ENCODE data around the gene MT1B.
A peak's percentile ranks its signal among the peaks of the same experiment; 100 is the strongest.
"Not testable (repeated sequence)": the region's sequence is repeated elsewhere in the genome, so short reads cannot be mapped to it uniquely, and the experiment has no call there.

Gene MT1B

DNA sequence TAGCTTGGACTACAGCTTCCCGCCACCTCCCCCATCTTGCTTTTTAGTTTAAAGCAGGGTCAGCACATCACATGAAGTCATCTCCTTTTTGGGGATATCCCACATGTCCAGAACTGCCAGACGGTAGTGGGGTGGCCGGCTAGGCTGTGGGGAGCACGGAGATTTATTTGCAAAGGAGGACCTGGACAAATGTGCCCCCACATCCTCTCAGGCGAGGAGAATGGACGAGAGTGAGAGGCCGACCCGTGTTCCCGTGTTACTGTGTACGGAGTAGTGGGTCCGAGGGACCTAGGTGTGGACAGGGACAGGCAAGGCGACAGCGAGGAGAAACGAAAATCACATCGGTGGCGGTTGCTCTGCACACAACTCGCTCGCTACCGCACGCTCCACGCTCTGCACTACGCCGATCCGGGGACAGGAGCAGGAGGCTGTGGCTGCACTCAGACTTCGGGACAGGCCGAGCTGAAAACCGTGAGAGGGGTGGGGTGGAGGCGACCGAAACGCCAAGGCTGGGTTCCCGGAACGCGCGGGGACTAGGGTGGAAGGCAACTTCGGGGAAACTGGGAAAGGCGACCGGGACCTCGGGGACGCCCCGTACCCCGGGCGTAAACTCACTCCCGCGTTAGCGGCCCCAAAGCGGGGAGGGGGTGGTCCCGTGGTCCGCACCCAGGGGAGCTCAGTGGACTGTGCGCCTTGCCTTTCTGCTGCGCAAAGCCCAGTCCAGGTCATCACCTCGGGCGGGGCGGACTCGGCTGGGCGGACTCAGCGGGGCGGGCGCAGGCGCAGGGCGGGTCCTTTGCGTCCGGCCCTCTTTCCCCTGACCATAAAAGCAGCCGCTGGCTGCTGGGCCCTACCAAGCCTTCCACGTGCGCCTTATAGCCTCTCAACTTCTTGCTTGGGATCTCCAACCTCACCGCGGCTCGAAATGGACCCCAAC lies 13.6 kb upstream of the MT1B start, which contains the start of gene MT1A:
MT1A (plus strand) TSS at position 853 of the 937 bp plus-strand sequence; CDS start at position 926, 73 bp downstream.
- peak; percentile 57 for DNase-seq (ENCODE audit: low read depth)

DNA sequence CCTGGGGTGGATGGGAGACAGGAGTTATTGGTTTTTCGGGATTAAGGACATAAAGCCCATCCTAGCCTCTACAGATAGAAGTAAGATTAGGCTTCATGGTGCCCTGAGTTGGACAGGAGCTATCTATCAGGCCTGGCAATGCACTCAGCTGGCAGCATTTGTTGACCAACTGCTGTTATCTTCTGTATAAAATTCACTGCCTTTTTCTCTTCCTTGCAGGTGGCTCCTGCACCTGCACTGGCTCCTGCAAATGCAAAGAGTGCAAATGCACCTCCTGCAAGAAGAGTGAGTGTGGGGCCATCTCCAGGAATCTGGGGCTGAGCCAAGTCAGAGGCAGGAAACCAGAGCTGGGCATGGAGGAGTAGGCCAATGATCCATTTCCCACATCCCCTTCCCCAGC lies 12.6 kb upstream of the MT1B start:
- no peak for DNase-seq (ENCODE audit: low read depth)

DNA sequence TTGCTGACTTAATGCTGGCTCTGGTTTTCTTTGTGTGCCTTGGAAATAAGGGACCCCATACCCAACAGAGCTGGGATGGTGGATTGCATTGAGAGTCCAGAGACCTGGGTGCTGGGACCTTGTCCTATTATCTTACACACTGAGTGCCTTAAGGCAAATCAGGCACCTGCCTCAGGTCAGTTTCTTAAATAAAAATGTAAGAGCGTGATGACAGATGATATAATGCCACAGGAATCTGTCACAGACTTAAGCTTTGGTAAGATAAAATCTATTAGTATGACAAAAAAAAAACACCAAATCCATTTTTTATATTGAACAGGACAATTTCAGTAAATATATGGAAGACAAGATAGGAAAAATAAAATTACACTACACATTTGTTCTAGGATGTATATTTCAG lies 11.6 kb upstream of the MT1B start:
- no peak for DNase-seq (ENCODE audit: low read depth)

DNA sequence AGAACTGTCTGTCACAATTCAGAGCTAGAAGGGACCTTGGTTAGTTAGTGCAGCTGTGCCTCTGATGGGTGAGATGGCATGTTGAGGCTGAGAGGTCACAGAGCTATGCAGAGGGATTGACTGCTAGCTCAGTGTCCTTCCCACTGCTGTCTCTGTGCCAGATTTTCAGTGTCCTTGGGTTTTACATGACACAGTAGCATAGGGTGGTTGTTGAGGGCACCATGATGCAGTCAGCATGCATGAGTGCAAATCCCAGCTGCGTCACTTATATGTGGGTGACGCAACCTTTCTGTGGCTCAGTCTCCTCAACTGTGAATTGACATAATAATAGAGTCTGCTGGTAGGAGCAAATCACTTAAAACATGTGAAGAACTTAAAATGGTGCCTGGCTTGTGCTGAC lies 10.5 kb upstream of the MT1B start:
- DNase-seq (ENCODE audit: low read depth): no peak

DNA sequence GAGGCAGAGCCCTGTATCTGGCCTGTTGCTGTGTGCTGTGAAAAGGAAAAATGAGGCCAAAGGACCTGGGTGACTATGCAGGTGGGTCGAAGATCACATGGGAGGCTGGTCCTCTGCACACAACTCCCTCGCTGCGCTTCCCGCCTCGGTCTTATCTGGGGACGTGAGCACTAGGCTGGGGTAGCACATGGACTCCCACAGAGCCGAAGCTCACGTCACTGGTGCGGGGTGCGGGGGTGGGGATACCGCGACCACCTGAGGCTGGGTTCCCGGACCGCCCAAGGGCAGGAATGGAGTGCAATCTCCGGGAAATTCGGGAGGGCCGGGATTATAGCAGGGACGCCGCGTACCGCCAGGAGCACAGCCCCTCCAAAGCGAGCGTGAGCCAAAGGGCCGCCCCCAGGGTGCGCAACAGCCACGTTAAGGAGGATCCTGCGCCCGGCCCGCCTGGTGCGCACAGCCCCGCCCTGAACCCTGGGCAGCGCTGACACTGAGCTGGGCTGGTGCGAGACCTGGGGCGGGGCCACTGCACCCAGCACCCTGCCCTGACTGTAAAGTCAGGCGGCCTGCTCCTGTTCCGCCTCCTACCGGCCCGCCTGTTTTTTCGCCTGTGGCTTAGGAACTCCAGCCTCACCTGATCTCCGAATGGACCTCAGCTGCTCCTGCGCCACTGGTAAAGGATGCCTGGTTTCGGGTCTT lies 8.5 kb upstream of the MT1B start:
- DNase-seq (ENCODE audit: low read depth): peak; percentile 58

DNA sequence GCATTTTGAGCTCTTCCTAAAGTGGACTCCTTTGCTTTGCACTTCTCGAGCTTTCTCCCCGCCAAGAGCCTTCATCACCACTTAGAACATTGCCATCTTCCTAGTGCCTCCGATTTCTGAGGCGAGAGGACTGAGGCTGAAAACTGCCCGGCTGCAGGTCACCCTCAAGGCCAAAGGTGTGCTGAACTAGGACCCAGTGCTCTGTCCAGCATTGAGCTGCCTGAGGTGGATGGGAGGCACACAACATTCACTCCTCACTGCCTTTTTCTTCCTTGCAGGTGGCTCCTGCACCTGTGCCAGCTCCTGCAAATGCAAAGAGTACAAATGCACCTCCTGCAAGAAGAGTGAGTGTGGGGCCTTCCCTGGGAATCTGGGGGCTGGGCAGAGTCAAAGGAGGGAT lies 7.9 kb upstream of the MT1B start:
- DNase-seq (ENCODE audit: low read depth): no peak

DNA sequence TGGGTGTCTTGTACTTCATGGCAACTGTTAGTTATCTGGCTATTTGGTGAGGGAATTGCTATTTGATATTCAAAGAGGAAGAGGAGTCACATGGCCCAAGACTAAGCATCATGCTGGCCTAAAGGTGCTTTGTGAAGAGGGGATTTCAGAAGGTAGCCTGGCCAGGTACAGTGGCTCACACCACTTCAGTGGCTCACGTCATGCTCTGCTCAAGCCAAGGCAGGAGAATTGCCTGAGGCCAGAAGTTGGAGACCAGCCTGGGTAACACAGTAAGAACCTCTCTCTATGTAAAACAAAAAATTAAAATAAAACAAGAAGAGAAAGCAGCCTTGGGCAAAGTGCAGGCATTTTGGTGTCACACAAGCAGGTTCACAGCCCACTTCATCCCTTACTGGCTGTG lies 6.4 kb upstream of the MT1B start:
- DNase-seq (ENCODE audit: low read depth): no peak

DNA sequence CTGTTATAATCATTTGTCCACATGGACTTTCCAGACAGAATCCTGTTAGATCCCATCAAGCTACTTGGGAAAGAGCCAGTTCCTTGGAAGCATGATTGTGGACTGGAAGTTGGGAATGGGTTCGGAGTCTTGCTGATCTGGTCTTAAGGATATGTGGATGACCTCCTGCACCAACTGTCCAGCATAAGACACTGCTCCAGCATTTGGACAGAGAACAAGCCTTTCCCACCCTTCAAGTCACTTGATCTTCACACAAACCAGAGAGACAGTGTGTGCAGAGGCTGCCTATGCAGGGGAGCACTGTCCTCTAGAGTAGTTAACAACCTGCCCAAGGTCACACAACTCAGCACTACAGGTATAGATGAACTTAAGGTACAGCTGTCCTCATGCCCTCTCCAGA lies 5.8 kb upstream of the MT1B start:
- no peak for DNase-seq (ENCODE audit: low read depth)

DNA sequence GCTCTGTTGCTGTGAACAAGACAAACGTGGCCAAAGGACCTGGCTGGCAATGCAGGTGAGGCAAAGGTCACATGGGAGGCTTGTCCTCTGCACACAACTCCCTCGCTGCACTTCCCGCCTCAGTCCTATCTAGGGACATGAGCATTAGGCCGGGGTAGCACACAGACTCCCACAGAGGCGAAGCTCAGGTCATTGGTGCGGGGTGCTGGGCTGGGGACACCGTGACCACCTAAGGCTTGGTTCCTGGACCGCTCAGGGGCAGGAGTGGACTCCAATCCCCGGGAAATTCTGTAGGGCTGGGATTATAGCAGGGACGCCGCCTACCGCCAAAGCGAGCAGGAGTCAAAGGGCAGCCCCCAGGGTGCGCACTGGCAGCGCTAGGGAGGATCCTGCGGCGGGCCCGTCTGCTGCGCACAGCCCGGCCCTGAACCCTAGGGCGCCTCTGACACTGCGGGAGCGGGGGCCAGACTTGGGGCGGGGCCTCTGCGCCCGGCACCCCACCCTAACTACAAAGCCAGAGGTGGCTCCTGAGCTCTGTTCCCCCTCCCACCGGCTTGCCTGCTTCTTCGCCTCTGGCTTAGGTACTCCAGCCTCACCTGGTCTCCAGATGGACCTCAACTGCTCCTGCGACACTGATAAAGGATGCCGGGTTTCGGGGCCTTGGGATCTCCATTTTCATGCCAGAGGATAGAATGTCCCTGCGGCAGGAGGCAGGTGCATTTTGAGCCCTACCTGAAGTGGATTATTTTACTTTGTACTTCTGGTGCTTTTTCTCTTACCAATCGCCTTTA lies 3.9 kb upstream of the MT1B start:
- DNase-seq (ENCODE audit: low read depth): no peak

DNA sequence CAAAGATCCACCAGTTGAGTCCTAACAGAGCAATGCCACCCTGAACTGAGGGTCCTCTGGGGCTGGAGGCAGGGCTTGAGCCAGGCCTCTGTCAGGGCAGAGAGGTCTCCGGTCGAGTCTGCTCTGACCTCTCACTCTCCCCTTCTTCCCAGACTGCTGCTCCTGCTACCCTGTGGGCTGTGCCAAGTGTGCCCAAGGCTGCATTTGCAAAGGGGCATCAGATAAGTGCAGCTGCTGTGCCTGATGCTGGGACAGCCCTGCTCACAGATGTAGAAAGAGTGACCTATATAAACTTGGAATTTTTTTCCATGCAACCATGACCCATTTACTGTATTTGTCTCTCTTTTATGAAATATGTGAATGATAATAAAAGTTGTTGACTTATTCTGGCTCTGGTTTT lies 2.4 kb upstream of the MT1B start:
- DNase-seq (ENCODE audit: low read depth): no peak

DNA sequence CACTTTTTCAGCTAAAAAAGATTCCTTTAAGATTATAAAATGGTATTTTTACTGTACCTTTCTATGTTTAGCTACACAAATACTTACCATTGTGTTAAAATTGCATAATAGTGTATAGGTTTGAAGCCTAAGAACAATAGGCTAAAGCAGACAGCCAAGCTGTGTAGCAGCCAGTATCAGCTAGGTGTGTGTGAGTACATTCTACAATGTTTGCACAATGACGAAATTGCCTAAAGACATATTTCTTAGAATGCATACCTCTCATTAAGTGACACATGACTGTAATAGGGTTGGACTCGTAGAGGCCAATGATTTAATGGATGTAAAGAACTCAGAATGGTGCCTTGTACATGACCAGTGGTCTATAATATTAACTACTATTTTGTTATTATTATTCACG lies 1.9 kb upstream of the MT1B start:
- no peak for DNase-seq (ENCODE audit: low read depth)

DNA sequence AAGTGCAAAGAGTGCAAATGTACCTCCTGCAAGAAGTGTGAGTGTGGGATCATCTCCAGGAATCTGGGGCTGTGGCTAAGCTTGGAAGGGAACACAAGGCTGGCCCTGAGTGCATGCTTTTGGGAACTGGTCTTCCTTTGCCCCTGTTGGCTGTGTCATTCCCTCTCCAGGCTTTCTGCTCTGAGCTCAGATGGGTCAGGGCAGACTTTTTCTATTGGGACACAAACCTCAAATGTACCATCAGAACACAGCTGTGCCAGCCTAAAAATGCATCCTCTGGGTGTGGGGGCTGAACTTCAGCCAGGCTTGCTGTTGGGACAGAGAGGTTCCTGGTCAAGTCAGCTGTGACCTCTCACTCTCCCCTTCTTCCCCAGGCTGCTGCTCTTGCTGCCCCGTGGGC lies 914 bp downstream of the MT1B start:
- no peak for DNase-seq (ENCODE audit: low read depth)

DNA sequence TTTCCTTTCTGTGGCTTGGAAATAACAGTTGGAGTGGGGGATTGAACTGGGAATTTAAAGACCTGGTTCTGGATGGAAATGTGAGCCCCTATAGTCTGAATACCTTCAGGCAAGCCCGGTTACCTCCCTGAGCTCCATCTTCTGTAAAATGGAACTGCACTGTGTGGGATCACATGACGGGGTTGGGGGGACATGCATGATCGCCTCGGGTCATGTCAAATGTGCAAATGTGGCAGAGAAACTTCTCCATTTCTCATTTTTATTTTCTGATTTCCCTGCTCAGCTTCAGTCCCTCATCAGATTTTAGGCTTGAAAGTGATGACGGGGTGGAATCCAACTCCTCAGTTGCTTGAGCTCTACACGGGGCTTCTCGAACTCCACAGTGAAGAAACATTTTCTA lies 1.5 kb downstream of the MT1B start:
- DNase-seq (ENCODE audit: low read depth): no peak

DNA sequence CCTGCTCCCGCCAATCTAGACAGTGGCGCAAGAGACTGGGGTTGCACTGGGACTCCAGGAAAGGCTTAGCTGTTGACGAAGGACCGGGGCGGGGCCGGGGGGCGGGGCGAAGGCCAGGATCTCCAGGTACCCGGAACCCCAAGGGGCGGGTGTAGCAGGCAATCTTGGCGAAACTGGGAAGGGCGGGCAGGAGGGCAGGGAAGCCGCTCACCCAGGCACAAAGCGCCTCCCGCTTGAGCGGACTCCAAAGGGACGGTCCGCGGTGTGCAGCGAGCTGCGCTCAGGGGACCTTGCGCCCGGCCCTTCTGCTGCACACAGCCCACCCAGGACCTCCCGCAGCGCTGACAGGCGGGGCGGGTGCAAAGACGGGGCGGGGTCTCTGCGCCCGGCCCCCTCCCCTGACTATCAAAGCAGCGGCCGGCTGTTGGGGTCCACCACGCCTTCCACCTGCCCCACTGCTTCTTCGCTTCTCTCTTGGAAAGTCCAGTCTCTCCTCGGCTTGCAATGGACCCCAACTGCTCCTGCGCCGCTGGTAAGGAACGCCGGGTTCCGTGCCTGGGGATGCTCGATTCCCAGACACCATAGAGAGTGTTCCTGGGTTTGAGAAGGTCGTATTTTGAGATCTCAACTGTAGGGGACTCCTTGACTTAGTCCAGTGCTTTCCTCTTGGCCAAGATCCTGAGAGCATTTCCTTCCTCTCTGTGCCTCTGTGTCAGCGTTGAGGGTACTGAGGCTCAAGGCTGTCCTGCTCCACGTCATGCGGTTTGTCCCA lies 6.1 kb downstream of the MT1B start, which contains the start of gene MT1F:
MT1F (plus strand) TSS at position 405 of the 772 bp plus-strand sequence; CDS start at position 505, 100 bp downstream.
- peak; percentile 65 for DNase-seq (ENCODE audit: low read depth)

DNA sequence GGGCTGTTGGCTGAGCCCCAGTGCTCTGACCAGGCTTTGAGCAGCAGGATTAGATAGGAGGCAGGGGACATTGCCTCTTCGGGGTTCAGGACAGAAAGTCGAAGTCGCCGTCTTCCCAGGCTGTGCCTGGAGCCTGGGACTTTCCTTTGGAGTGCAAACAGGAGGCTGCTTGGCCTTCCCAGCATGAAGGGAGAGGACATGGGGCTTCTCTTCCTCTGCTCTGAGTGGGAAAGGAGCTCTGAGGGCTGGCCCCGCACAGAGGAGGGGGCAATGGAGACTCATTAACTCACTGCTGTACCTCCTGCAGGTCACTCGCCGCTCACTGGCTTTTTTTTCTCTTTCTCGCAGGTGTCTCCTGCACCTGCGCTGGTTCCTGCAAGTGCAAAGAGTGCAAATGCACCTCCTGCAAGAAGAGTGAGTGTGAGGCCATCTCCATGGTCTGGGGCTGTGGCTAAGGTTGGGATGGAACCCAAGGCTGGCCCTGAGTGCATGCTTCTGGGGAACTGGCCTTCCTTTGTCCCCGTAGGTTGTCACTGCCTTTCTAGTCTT lies 6.7 kb downstream of the MT1B start:
- DNase-seq (ENCODE audit: low read depth): no peak

DNA sequence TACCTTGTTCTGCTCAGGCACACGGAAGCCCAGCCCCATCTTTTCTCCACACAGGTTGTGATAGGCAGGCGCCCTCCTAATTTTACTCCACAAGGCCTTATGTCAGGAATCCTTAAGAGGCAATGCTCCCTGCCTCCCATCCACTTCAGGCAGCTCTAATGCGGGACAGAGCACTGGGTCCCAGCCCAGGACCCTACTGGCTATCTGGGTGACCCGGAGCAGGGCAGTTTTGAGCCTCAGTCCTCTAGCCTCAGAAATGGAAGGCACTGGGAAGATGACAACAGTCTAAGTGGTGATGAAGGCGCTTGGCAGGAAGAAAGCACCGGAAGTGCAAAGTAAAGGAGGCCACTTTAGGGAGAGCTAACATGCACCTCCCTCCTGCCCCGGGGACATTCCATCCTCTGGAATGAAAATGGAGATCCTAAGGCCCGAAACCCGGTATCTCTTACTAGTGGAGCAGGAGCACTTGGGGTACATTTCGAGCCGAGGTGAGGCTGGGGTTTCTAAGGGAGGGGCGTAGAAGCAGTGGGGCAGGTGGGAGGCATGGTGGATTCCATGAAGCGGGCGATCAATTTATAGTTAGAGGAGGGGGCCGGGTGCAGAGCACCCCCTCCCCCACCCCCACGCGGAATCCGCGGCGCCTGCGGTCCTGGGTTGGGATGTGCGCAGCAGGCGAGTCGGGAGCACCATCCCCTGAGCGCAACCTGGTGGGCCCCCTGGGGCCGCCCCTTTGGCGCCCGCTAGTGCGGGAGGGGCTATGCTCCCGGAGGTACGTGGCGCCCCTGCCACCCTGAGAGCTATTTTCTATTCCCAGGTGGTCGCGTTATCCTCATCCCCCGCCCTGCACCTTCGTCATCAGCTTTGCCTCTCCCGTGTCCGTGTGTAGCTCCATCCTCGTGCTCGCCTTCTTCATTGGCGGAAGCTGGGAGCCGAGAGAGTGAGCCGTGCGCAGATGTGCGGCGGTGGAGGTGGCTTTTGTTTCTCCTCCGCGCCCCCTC lies 11.0 kb downstream of the MT1B start:
- DNase-seq (ENCODE audit: low read depth): no peak

DNA sequence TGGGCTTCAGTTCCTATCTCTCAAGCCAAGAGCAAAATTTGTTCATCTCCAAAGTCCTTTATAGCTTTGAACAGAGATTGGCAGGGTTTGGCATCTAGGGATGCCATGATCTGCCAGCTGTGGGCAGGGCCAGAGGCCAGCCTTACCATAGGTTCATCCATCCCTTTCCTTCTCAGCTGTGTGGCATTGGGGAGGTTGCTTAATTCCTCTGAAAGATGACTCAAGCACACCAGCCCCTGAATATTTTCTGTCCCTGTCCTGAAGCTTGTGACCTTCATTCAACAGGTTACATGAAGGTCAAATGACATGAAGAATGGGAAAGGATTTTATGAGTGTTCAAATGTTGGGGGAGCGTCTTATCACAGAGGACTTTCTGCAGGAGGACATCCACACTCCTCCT lies 12.8 kb downstream of the MT1B start:
- no peak for DNase-seq (ENCODE audit: low read depth)

DNA sequence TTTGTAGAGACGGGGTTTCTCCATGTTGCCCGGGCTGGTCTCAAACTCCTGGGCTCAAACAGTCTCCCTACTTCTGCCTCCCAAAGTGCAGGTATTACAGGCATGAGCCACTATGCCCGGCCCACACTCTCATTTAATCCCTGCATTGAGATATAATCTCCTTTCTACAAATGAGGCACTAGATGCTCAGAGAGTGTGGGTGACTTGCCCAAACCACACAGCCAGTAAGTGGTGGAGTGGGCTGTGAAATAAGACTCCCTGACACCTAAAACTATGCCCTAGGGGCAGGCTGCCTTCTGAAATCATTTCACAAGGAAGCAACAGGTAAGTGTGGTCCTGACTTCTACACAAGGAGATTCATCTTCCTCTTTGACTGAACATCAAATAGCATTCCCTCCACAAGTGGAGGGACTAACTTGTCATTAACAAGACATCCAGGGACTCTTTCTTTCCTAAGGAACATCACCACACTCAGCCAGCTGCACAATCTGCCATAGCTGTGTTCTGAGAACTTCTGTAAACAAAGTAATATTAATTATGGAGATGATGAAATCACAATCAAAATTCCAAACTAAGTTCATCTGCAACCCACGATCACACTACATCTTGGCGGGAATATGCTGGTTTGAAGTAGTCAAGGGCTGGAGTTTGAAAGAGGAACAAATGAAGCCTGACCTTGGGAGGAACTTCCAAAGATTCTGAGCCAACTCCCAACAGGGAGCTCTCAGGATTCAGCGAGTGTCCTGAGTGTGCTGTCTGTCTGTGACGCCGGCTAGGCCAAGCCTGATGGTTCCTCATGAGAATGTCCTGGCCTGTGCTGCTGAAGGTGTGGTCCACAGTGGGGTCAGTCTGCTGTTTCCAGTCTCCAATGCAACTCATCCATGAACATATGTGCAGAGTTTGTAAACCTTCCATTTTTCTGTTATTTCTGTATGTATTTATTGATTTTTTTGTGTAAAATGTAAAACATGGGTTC lies 13.9 kb downstream of the MT1B start:
- DNase-seq (ENCODE audit: low read depth): not testable (repeated sequence)

All from EH (cell line).